ENCODE data around the gene ENC1.

Gene ENC1

DNA sequence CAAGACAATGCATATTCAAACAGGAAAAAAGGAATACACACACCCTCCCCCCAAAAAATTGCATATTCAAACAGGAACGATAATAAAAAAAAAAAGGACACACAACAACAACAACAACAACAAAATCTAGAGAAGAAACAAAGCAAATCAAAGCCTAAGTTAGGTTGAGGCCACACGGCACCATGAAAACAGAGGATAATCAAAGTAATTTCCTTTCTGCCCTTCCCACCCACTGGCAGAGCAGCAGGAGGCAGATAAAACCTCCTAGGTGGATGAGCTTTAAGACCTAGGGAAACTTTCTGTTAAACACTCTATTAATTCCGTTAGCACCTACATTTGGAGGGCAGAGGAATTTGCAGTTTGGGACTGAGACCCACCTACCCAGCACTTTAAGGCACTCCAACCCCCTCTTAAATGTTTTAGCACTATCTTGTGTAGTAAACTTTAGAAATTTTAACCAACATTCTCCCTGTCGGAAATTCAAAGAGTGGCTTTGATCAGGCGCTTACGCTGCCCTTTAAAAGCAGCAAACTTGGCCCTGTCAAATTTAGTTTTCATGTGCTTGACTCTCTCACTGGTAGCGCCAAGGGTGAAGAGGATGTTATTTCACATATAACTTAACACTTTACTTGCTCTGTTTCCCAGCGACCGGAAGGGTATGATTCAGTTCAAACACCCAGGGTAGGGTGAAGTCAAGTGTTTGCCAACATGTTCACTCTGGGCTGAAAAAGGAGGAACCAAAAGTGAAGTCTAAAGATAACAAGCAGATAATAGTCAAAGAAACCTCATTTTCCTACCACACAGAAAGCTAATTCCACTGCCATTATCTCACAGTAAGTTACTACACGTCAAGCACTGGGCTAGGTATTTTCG is 9.2 kb downstream of the ENC1 start:
- DNase-seq (ENCODE audit: low spot score), result no peak

DNA sequence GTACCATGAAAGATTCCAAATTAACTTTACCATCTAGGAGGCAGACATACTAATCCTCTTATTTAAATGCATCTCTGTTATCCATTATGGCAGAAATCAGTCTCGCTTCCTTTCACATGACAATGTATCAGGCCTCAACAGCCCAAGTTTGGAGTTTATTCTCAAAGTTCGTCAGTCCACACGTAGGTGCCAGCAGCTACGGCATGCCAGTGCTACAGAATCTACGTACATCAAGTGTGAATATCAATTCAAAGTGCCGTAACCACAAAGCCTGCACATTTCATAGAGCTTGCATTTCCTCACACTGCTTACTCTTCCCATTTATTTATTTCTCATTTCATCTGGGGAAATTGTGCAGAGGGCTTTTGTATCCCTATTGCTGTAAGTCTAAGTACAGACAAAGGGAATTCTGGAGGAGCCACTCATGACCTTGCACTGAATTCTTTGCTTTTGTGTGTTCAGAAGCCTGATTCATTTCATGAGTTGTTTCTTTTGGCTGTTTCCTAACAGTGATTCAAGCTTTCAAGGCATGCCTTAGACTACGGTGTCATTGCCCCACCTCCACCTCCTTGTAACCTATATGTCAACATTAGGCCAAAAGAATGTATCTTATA is 10.0 kb downstream of the ENC1 start:
- no peak for DNase-seq (ENCODE audit: low spot score)

DNA sequence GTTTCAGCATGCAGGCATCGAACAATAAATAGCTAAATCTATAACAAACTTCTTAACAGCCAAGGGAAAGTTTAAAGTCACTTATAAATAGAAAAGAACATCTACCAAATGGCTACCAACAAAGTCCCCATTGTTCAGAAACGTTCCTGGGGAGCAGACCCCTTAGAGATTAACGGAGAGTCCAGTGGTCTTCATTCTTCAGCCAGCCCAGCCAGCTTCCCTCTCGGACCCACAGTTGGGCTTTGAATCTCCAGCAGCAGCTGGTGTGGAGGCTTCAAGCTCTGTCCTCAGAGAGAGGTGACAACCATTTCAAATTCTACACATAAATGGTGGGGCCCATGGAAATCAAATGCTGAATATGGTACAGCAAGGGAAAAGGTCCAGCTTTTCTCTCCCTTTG is 11.2 kb downstream of the ENC1 start:
- DNase-seq (ENCODE audit: low spot score), result no peak

DNA sequence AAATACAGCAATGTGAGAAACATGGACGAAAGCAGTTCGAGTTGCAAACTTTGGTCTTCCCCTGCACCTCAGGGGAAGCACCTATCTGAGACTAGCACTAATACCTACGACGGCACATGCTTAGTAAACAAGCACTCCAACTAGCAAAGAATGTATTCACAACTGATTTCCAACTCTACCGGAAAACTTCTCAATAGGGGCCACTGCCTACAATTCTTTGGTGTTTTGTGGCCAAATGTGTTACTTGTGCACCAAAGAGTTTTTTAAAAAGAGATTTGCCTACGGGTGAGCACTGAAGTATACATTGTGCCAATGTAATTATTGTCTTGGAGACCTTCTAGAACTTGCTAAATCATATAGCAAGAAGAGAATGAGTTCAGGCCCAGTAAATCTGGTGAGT is 12.2 kb downstream of the ENC1 start:
- no peak for DNase-seq (ENCODE audit: low spot score)

DNA sequence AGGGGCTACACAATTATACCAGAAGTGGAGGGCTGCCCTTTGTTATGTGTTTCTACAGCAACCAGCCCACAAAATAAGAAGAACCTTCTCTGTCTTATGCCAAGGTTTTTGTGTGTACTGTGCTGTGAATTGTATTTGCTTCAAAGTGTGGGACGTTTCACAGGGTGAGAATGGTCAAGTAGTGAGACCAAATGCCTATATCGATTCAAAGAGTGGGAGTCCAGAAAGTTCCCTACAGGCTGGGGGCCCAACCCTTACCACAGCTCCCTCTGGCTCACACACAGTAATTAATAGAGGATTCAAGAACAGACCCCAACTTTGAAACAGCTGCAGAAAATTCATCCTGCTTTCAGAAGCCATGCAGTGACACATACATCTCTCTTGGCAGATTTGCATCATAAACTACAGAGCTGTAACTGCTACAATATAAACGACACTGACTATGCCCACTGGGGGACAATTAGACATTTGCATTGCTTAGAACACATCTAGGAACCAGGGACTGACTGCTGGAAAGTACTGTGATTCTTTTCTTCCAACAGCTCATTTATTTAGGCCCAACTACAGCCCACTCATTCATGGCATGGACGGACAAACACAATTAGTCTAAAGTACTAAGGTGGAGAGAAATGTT is 12.8 kb downstream of the ENC1 start:
- no peak for DNase-seq (ENCODE audit: low spot score)

DNA sequence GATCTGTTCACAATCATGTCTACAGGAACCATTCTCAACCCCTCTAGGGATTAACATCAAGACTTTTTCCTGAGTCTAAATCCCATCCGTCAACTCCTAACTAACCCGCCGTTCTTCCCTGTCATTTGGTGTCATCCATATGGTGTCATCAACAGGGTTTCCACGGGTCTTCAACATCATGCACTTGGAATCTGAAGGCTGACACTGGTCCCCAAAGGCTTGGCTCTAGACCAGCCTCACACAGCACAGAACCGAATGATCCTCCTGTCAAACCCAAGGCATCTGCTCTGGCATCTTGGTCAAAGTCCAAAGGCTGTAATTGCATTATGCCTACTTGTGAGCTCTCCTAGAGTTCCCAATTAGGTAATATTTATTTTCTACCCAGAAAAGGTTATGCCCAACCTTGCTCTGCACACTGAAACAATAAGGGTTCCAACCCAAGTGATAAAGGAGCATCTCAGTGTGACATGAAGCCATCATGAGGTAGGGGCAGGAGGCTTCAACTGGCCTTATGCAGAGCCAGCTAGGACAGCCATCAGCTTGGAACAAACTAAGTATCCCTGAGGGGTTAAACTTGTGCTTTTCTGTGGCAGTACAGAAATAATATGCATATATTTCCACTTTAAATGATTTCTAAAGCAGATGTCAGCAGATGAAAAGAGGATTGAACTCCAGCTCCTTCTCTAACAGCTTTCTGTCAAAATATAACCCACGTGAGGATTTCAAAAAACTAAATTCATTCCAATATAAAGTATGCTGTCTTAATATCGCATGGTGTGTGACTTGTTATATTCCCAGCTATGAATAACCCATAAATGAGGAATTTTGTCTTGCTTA is 13.9 kb downstream of the ENC1 start:
- DNase-seq (ENCODE audit: low spot score), result no peak

DNA sequence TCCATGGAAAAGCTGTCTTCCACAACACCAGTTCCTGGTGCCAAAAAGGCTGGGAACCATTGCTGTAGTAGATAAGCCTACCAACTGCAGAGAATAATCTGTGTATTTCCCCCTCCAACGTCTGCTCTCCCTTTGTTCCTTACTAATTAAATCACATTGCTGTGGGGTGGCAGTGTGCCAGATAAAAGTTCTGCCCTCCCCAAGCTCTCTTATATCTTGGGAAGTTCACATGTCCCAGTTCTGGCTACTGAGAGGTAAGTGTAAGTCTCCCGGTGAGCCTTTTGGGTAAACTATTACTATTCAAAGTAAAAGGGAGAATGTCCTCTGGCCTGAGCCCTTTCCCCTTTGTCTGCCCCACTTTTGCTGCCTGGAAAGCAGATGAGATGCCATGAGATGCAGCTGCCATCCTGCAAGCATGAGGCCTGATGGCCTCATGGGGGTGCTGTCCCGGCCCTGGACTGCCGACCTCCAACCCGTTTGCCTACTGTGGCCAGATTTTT is 14.7 kb downstream of the ENC1 start:
- no peak for DNase-seq (ENCODE audit: low spot score)

DNA sequence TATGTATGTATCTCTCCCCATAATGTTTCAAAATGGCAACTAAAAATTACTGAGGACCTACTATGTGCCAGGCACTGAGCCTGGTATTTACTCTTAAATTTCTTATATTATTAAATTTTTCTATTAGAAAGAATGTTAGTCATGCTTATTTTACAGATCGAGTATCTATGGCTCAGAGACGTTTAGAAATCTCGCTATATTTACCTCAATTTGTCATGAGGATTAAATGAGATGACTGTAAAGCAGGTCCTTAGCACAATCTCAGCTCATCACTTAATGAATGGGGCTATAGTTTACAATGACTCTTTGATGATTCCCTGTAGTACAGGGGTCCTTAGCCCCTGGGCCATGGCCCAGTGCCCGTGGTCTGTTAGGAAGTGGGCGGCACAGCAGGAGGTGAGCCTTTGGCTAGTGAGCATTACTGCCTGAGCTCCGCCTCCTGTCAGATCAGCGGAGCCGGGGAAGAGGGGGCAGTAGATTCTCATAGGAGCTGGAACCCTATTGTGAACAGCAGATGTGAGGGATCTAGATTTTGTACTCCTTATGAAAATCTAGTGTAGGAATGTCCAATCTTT is 15.5 kb downstream of the ENC1 start:
- no peak for DNase-seq (ENCODE audit: low spot score)

DNA sequence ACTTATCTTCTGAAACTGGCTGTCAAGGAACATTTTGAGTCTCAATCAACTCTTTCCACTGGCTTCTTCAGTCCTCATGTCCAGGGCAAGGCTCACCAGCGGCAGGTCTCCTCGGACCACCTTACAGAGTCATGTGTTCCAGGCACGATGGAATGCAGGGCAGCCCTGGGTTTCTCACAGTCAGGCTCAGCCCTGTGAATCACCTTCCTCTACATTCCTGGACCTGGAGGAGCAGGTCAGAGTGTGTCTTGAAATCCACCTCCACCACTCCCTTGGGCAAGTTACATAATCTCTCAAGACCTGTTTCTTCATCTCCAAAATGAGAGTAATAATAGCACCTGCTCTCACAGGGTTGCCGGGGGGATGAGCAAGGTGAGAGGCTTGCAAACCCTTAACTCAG is 16.0 kb downstream of the ENC1 start:
- DNase-seq (ENCODE audit: low spot score), result no peak

DNA sequence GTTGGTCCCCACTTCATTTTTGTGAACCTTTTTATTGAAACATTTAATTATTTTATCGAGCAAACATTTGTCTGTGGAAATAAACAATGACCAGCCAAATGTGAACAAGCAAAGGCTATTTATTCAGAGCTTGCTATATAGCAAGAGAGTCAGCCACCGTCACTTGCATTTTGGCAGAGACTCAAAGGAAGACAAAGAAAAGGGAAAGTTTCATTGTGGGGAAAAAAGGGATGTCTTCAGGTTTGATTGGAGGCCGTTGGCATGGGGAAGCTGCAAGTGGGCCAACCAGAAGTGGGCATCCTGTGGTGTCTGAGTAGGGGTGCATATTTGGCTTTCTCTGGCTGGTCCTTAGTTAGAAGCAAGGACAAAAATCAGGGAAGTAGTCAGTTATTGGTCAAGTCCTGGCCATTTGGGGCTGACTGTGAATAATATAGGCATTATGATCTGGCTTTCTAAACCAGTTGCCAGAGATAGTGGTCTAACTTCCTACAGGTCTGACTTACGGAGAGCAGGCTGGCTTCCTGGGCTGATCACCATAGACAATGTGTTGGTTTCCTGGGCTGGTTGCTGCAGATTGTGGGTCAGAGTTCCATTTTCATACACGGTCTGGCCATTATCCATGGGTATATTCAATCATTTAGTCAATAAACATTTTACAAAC is 16.6 kb downstream of the ENC1 start:
- DNase-seq (ENCODE audit: low spot score), result no peak

DNA sequence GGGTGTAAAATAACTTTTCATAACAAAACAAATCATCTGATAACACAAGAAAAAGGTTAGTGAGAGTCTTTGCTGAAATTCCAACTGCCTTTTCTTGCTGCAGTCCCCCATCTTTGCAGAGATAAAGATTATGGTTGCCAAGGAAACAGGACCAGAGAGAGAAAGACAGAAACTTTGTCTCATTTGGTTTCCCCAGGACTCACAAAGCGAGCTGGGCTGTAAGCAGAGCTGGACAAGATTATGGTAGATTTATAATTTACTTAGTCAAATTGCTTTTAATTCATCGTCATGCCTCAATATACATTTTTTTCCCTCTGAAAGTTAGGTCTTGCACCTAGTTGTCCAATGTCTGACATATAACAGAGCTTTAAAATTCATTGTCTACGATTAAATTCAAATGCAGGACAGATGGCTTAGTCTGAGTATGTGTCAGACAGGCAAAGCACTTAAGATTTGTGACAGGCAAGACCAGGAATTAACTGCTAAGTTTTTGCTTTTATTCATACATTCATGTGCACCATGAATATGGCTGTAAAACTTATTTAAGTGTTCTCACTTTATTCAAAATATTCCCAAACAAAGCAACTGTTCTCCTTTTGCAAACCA is 17.4 kb downstream of the ENC1 start:
- DNase-seq (ENCODE audit: low spot score), result no peak

DNA sequence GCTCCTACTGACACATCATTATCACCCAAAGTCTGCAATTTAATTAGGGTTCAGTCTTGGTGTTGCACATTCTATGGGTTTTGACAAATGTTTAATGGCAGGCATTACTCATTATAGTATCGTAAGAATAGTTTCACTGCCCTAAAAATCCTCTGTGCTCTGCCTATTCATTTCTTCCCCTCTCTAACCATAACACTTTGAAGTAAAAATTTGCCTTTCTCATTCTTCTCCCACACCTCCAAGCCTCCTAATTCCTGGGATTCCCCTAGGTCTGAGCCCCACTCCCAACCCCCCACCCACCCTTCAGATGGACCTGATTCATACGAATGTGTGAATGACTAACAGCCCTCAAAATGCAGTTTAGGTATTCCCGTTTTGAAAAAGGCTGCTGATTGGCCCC is 18.4 kb downstream of the ENC1 start:
- DNase-seq (ENCODE audit: low spot score), result no peak

DNA sequence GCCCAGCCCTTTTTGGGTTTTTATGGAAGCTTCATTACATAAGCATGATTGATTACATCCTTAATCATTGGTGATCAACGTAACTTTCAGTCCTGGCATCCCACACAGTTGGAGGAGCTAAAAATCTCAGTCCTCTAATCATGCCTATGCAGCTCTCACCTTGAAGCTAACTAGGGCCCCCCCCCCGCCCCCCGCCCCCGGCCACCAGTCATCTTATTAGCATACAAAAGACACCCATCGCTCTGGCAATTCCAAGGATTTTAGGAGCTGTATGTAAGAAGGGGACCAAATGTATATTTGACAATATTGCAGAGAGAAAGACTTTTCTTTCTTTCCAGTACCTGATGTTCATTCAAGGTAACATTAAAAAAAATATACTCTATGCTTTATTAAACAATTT is 19.0 kb downstream of the ENC1 start:
- DNase-seq (ENCODE audit: low spot score), result no peak

DNA sequence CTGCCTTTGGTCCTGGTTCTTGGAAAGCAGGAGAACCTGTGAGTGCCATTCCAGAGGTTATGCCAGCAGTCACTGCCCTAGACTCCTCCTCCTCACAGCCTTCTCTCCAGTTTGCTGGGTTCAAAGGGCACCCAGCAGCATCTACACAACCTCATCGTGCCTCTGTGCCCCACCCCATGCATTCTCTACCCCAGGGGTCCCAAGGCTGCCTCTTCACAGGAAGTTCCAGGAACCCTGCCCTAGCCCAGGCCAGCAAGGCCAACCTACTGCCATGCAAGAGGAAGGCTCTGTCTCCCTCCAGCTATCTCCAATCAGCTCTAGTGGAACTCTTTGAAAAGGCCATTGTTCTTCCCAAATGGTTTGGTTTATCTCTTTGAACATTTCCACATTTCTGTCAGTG is 21.2 kb downstream of the ENC1 start:
- no peak for DNase-seq (ENCODE audit: low spot score)

DNA sequence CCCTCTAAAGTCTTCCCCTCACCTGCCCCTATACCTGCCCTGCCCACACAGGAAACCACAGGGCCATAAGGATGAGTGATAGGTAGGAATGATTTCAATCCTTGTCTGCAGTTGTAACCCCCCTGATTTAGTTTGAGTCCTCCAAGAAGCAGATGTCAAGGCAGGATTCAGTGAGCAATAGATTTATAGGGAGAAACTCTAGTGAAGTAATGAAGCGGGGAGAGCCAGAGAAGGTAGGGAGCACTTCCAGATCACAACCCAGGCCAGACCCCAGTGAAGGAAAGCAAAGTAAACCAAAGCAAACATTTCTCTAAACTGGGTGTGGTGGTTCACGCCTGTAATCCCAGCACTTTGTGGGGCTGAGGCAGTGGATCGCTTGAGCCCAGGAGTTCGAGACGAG is 22.4 kb downstream of the ENC1 start:
- no peak for DNase-seq (ENCODE audit: low spot score)

DNA sequence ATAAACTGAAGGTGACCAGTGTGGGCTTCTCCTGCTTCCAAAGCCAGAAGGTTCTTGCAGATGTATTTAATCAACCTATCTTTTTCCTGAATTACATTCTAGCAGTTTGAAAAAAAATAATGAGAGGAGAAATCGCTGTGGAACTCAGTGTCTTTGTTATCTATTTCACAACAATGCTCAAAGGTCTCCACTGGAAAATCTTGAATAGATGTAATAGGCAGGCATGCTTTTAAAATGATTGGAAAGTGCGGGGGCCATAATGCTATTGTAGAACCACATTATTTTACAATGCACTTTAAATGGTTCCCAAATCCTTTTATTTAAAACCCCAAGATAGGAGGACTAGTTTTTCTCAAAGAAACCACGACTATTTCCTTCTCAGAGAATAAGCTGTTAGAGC is 23.3 kb downstream of the ENC1 start:
- DNase-seq (ENCODE audit: low spot score), result no peak

DNA sequence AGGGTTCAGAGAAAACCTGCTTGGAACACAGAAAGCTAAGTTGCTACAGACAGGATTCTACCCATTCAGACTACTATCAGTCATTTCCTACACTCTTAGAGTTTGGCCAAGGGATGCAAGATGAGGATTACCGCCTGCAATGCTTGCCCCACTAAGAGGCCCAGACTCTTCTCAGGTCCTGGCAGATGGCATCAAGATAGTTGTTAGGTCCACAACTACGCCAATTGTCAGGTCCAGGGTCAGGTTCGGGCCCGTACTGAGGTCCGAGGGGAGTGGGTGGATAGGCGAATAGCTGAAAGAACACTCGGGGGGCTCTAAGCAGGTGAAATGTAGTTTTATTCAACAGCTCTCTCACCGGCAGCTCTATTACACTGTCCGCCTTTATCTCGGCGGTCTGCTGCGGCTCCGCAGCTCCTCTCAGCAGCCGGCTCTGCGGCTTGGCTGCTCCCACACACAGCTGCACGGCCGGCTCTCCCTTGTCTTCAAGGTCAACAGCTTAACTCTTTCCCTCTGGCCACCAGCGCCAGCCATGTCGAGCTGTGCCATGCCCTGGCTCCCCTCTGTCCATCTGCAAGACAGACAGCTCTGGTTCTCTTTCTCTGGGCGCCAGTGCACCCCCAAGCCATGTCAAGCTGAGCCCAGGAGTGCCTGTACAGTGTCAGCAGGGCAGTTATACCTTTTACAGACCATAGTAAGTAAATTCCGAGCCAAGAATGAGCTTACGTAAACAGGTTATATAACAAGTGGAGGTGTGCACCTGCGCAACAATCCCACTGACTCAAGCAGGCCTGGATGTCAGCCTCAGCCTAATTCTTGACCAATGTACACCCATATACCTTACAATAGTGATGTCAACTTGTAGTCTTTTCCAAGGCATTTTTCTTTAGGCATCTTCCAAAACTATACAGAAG is 24.0 kb downstream of the ENC1 start:
- no peak for DNase-seq (ENCODE audit: low spot score)

DNA sequence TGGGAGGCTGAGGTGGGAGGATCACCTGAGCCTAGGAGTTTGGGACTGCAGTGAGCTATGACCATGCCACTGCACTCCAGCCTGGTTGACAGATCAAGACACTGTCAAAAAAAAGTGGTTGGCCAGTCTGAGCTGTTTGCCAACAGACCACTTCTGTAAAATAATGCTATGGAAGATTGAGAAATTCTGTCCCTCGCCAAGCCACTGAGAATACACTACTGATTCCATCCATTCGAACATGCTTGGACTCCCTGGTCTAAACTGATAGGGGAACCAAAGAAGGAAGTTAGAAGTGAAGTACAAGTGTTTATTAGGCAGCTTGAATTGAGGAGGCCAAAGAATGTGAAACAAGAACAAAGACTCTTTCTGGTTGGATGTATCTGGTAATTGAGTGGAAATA is 27.2 kb downstream of the ENC1 start:
- DNase-seq (ENCODE audit: low spot score), result no peak

DNA sequence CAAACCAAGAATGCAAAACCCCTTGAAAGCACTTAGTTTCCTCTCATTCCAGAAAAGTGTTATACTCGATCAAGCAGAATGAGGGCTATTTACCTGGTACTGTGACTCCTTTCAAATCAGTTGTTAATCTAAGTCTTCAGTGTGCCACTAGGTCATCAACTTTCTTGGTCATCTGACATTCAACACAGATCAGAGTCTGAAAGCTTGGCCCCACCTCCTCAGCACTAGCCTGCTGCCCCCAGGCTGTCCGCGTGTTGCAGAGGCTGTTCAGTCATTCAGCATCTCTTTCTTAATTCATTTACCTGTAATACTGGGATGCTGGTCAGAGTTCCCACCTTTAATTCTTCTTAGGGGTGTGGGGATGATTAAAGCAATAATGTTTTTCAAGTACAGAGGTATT is 28.5 kb downstream of the ENC1 start:
- DNase-seq (ENCODE audit: low spot score), result no peak
